SK-N-SH (cell line): ENCODE results near the gene AP1M1. TPM values are rescaled to one million over a fixed set of nuclear protein-coding genes. Genes with fewer than 3 reads are reported as not detected.

Experiments
- CTCF ChIA-PET: fragments of 300-600, 350-600 bp; formaldehyde crosslinking; extraction: SDS; loops from one replicate; lab custom pipeline; 2021; lab: Yijun Ruan, JAX
- POLR2A ChIA-PET: fragments of 350-600 bp; sonication (Branson Sonifier 250); formaldehyde crosslinking; extraction: SDS; loops from one replicate; lab custom pipeline; 2020; ENCODE audit warnings: antibody characterized with exemption, inconsistent platforms; lab: Yijun Ruan, JAX
- DNase-seq: peaks from one replicate; pipeline ENCODE4 v3.0.0; 2012
- H2AFZ ChIP-seq: fragments of 200-600 bp; sonication (generic); 2 replicates; pipeline ENCODE4 v1.8.1; 2016; ENCODE audit warnings: antibody characterized with exemption, mild to moderate bottlenecking, low read depth
- H3F3A ChIP-seq: fragments of 200-600 bp; sonication (generic); replicated peaks from 2 replicates; pipeline ENCODE3; 2016; ENCODE audit warnings: antibody characterized with exemption, mild to moderate bottlenecking; ENCODE audit not compliant: insufficient read depth
- H3K27ac ChIP-seq, 2 experiments: fragments of 200-500 bp in 1 of 2; fragments of 200-600 bp in 1 of 2; sonication (Bioruptor generic) in 1 of 2; sonication (generic), shearing (Covaris generic) in 1 of 2; 2 replicates each; pipeline versions ENCODE4 v1.5.1 to v1.6.1; 2014 to 2016; ENCODE audit warnings: low read depth in 2 of 2, inconsistent platforms in 1 of 2, low read length in 1 of 2, mild to moderate bottlenecking in 1 of 2, mixed read lengths in 1 of 2
- H3K27me3 ChIP-seq: fragments of 200-600 bp; sonication (generic), shearing (Covaris generic); 2 replicates; pipeline ENCODE4 v1.6.1; 2016; ENCODE audit warnings: mixed run types; ENCODE audit not compliant: insufficient read depth
- H3K36me3 ChIP-seq, 2 experiments: fragments of 200-500 bp in 1 of 2; fragments of 200-600 bp in 1 of 2; sonication (Bioruptor generic) in 1 of 2; sonication (generic) in 1 of 2; replicated peaks in 1 of 2; 2 replicates each; pipeline versions ENCODE3 to v1.5.1; 2014 to 2016; ENCODE audit warnings: low read length in 1 of 2, mild to moderate bottlenecking in 1 of 2; ENCODE audit not compliant: insufficient read depth in 2 of 2, control insufficient read depth in 1 of 2
- H3K4me1 ChIP-seq, 2 experiments: fragments of 200-500 bp in 1 of 2; fragments of 200-600 bp in 1 of 2; sonication (Bioruptor generic) in 1 of 2; sonication (generic), shearing (Covaris generic) in 1 of 2; 2 replicates each; pipeline versions ENCODE4 v1.5.1 to v1.6.1; 2014 to 2016; ENCODE audit warnings: low read depth in 1 of 2, low read length in 1 of 2, mixed run types in 1 of 2; ENCODE audit not compliant: insufficient read depth in 2 of 2, control insufficient read depth in 1 of 2
- H3K4me2 ChIP-seq: fragments of 200-600 bp; sonication (generic), shearing (Covaris generic); 2 replicates; pipeline ENCODE4 v1.6.1; 2017; ENCODE audit warnings: mixed run types
- H3K4me3 ChIP-seq, 2 experiments: fragments of 200-500 bp in 1 of 2; fragments of 200-600 bp in 1 of 2; sonication (Bioruptor generic) in 1 of 2; sonication (generic), shearing (Covaris generic) in 1 of 2; 2 replicates each; pipeline versions ENCODE4 v1.5.1 to v1.8.1; 2014 to 2016; ENCODE audit warnings: low read depth in 2 of 2, inconsistent platforms in 1 of 2, low read length in 1 of 2, mild to moderate bottlenecking in 1 of 2, mixed read lengths in 1 of 2, moderate library complexity in 1 of 2
- H3K79me2 ChIP-seq: fragments of 200-600 bp; sonication (generic); 2 replicates; pipeline ENCODE4 v1.8.1; 2017; ENCODE audit warnings: mild to moderate bottlenecking; ENCODE audit not compliant: insufficient read depth
- H3K9ac ChIP-seq: fragments of 200-600 bp; sonication (generic); 2 replicates; pipeline ENCODE4 v1.6.1; 2017; ENCODE audit warnings: mixed run types
- H3K9me2 ChIP-seq: fragments of 200-600 bp; sonication (generic); 2 replicates; pipeline ENCODE4 v1.6.1; 2017; ENCODE audit warnings: mixed run types
- H3K9me3 ChIP-seq: fragments of 200-600 bp; sonication (generic); 2 replicates; pipeline ENCODE4 v1.6.1; 2017; ENCODE audit warnings: mixed run types, mild to moderate bottlenecking, moderate library complexity
- H4K20me1 ChIP-seq: fragments of 200-600 bp; sonication (generic); 2 replicates; pipeline ENCODE4 v1.6.1; 2017; ENCODE audit warnings: mild to moderate bottlenecking, mixed run types; ENCODE audit not compliant: insufficient read depth
- CHD2 ChIP-seq: fragments of 150-350 bp; IDR thresholded peaks from 2 replicates; pipeline ENCODE4 v1.6.1; 2018; ENCODE audit warnings: low read length; ENCODE audit not compliant: partially characterized antibody
- EP300 ChIP-seq, 2 experiments: IDR thresholded peaks; 2 replicates each; pipeline versions ENCODE4 v1.4.0 to v1.6.1; 2012; ENCODE audit warnings: borderline replicate concordance in 1 of 2, low read depth in 1 of 2, low read length in 1 of 2
- EZH2phosphoT487 ChIP-seq: fragments of 200-600 bp; sonication (generic); IDR thresholded peaks from 2 replicates; pipeline ENCODE4 v1.6.1; 2017; ENCODE audit warnings: low read depth, mixed run types, mild to moderate bottlenecking, antibody characterized with exemption, moderate library complexity, borderline replicate concordance
- FOSL2 ChIP-seq: IDR thresholded peaks from 2 replicates; pipeline ENCODE4 v1.4.0; 2012; ENCODE audit warnings: low read depth, mild to moderate bottlenecking, moderate library complexity, borderline replicate concordance
- FOXJ3 ChIP-seq: sonication (generic); formaldehyde crosslinking; IDR thresholded peaks from 2 replicates; pipeline ENCODE4 v1.5.1; 2020; ENCODE audit warnings: mild to moderate bottlenecking, missing genetic modification reagents
- GATA2 ChIP-seq: sonication (generic); formaldehyde crosslinking; IDR thresholded peaks from 2 replicates; pipeline ENCODE4 v1.5.0; 2020; ENCODE audit warnings: mild to moderate bottlenecking, missing genetic modification reagents
- RCOR1 ChIP-seq: fragments of 150-350 bp; IDR thresholded peaks from 2 replicates; pipeline ENCODE4 v1.6.1; 2017; ENCODE audit warnings: antibody characterized with exemption, low read length
- RFX5 ChIP-seq: IDR thresholded peaks from 2 replicates; pipeline ENCODE4 v1.6.1; 2012; ENCODE audit warnings: mild to moderate bottlenecking, improper control_type of control experiment, low read length
- RXRA ChIP-seq: IDR thresholded peaks from 2 replicates; pipeline ENCODE4 v1.4.0; 2012; ENCODE audit warnings: low read depth, mild to moderate bottlenecking, borderline replicate concordance
- SMC3 ChIP-seq: IDR thresholded peaks from 2 replicates; pipeline ENCODE4 v1.6.1; 2012; ENCODE audit warnings: low read depth, low read length, improper control_type of control experiment
- TAF1 ChIP-seq: IDR thresholded peaks from 2 replicates; pipeline ENCODE4 v1.6.1; 2012; ENCODE audit warnings: low read depth, mild to moderate bottlenecking, low read length, moderate library complexity, borderline replicate concordance
- YY1 ChIP-seq: IDR thresholded peaks from 2 replicates; pipeline ENCODE4 v1.4.0; 2012; ENCODE audit warnings: low read depth, mild to moderate bottlenecking
- whole genome bisulfite sequencing: methylation state at CpG from one replicate; pipeline ENCODE4 v1.1.6; 2017; ENCODE audit warnings: low lambda C conversion rate; 5-methylcytosine and 5-hydroxymethylcytosine counted together
- polyA plus RNA-seq, 3 experiments: library from polyadenylated mRNA; depleted of rRNA; stranded (reverse); fragments of >200 nt; gene quantifications; 2 replicates each; pipeline ENCODE4 v1.2.3, GENCODE V29; 2012
- TF ChIP-seq, protein P1 (sequence below): fragments of 150-350 bp; IDR thresholded peaks from 2 replicates; pipeline ENCODE4 v1.6.1; 2016; ENCODE audit warnings: mild to moderate bottlenecking, low read depth, low read length
- TF ChIP-seq, protein P2 (sequence below): IDR thresholded peaks from 2 replicates; pipeline ENCODE4; 2012
- TF ChIP-seq, protein P3 (sequence below): IDR thresholded peaks from 2 replicates; pipeline ENCODE4 v1.4.0; 2012; ENCODE audit warnings: low read depth, borderline replicate concordance

The AP1M1 gene
- polyA plus RNA-seq, 1 of the 3 experiments (the other 2 are of a cell fraction): 133 TPM

- Histone ChIP-seq H3K9me2 (no peaks in the 10 kb centered on the region), H3F3A (peaks cover 6% of the 10 kb centered on the region), H3K79me2 (no peaks in the 10 kb centered on the region), H3K4me3 (no peak overlapping the region), H3K4me2 (no peak overlapping the region), H3K4me1 (no peaks in the 10 kb centered on the region), H3K27me3 (peaks cover 42% of the 10 kb centered on the region), H3K9ac (no peak overlapping the region), H3K9me3 (no peaks in the 10 kb centered on the region), H4K20me1 (no peaks in the 10 kb centered on the region), H3K36me3 (no peaks in the 10 kb centered on the region), H2AFZ (no peak overlapping the region), H3K27ac (no peak overlapping the region)
- no peak for TF ChIP-seq YY1
- no peak for TF ChIP-seq FOSL2
- TF ChIP-seq, protein P1, sequence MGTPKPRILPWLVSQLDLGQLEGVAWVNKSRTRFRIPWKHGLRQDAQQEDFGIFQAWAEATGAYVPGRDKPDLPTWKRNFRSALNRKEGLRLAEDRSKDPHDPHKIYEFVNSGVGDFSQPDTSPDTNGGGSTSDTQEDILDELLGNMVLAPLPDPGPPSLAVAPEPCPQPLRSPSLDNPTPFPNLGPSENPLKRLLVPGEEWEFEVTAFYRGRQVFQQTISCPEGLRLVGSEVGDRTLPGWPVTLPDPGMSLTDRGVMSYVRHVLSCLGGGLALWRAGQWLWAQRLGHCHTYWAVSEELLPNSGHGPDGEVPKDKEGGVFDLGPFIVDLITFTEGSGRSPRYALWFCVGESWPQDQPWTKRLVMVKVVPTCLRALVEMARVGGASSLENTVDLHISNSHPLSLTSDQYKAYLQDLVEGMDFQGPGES: no peak
- TF ChIP-seq EP300 (IDR thresholded peaks at IDR 0.05; ENCODE audit: borderline replicate concordance in 1 of 2, low read depth in 1 of 2, low read length in 1 of 2): no peak
- TF ChIP-seq SMC3: no peak
- no peak for TF ChIP-seq RFX5
- no peak for TF ChIP-seq RCOR1
- no peak for TF ChIP-seq GATA2
- POLR2A ChIA-PET: no interaction called here
- 41% methylated on average over 10 of the region's 10 CpGs for WGBS
- CTCF ChIA-PET: interaction anchor here (1.4 kb wide), 1 partner anchor 86 kb away, joined by 4 read pairs; no protein-coding TSS in a partner anchor
- no peak for DNase-seq
Observed at GRCh38 chr19:16290692-16291091, 93.0 kb downstream of the AP1M1 start.

DNA sequence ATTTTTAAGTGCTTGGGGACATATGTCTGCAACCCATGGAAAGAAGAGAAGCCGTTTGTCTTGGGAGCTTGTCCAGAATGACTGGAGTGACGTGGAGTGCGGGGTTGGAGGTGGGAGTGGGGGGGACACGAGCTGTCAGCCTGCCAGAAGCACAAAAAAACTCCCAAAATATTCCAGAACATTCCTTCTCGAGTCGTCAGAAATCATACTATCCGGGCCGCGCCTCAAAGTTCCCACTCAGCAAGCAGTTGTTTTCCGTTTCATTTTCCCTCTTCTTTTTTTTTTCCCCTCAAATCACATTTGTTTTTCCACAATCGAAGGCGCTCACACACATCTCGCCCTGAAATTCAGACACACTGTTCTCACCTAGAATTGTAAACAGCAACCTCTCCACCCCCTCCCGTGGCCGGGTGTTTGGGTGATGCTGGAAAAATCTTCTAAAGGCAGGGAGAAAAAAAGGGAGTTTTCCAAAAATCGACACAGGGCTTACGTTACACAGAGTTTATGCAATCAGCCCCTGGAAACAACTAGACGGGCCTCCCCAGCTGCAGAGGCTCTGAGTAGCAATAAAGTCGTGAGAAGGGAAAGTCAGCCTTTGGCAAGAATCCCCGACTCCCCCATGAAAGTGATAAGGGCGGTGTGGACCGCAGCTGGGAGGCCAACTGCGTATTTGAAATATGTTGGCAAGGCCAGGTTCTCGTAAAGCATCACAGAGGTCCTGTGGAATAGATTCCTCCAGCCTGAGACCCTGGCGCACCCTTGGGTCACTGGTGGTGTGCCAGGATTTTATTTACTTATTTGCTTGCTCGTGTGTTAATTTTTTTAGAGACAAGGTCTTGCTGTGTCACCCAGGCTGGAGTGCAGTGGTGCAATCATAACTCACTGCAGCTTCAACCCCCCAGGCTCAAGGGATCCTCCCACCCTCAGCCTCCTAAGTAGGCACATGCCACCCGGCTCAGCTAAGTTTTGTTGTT is 95.7 kb downstream of the AP1M1 start:
- Histone ChIP-seq H3K27me3 (peaks cover 30% of the 10 kb centered on the region; the same call in 1 of the 2 replicates), H3K9me2 (no peaks in the 10 kb centered on the region), H3F3A (peaks cover 6% of the 10 kb centered on the region), H3K36me3 (no peaks in the 10 kb centered on the region), H3K9me3 (no peaks in the 10 kb centered on the region), H3K4me3 (peak overlapping the region in 1 of 2 experiments; percentile 13; a peak in 1 of 4 replicates), H3K79me2 (no peaks in the 10 kb centered on the region), H3K4me1 (no peaks in the 10 kb centered on the region)
- WGBS: 33% methylated on average over 27 of the region's 27 CpGs
- CTCF ChIA-PET: interaction anchor here (1.3 kb wide), 1 partner anchor 46 kb away, joined by 3 read pairs; no protein-coding TSS in a partner anchor
- TF ChIP-seq EZH2phosphoT487 (no peak), RCOR1 (no peak), SMC3 (no peak), TAF1 (no peak), FOXJ3 (CRISPR knock-in tag) (no peak), CHD2 (no peak), RXRA (no peak)
- TF ChIP-seq, protein P2, sequence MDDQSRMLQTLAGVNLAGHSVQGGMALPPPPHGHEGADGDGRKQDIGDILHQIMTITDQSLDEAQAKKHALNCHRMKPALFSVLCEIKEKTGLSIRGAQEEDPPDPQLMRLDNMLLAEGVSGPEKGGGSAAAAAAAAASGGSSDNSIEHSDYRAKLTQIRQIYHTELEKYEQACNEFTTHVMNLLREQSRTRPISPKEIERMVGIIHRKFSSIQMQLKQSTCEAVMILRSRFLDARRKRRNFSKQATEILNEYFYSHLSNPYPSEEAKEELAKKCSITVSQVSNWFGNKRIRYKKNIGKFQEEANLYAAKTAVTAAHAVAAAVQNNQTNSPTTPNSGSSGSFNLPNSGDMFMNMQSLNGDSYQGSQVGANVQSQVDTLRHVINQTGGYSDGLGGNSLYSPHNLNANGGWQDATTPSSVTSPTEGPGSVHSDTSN: no peak
- TF ChIP-seq, protein P3, sequence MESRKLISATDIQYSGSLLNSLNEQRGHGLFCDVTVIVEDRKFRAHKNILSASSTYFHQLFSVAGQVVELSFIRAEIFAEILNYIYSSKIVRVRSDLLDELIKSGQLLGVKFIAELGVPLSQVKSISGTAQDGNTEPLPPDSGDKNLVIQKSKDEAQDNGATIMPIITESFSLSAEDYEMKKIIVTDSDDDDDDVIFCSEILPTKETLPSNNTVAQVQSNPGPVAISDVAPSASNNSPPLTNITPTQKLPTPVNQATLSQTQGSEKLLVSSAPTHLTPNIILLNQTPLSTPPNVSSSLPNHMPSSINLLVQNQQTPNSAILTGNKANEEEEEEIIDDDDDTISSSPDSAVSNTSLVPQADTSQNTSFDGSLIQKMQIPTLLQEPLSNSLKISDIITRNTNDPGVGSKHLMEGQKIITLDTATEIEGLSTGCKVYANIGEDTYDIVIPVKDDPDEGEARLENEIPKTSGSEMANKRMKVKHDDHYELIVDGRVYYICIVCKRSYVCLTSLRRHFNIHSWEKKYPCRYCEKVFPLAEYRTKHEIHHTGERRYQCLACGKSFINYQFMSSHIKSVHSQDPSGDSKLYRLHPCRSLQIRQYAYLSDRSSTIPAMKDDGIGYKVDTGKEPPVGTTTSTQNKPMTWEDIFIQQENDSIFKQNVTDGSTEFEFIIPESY: no peak
- TF ChIP-seq, all 33 proteins: peak for 0
- H3K9ac ChIP-seq: no peak overlapping the region
- H3K27ac ChIP-seq: no peak overlapping the region
- H4K20me1 ChIP-seq: no peaks in the 10 kb centered on the region
- H3K4me2 ChIP-seq: peak overlapping the region; percentile 34; the same call in 1 of the 2 replicates
- POLR2A ChIA-PET: no interaction called here
- H2AFZ ChIP-seq: peak overlapping the region; percentile 66; the same call in 1 of the 2 replicates
- no peak for DNase-seq
